NB4 (cell line): Measurements from ENCODE around the gene SLC10A3.

Source experiments
- CTCF ChIP-seq: IDR thresholded peaks from one replicate; pipeline ENCODE4 v1.5.1; 2012; ENCODE audit warnings: low read depth, low read length
- POLR2A ChIP-seq: IDR thresholded peaks from 2 replicates; pipeline ENCODE4 v1.6.1; 2011; ENCODE audit warnings: mild to moderate bottlenecking; ENCODE audit not compliant: insufficient read length; ENCODE audit errors: extremely low read depth
- TF ChIP-seq, protein P1 (sequence below): IDR thresholded peaks from 2 replicates; pipeline ENCODE4 v1.6.1; 2011; ENCODE audit warnings: low read depth, low read length

- TF ChIP-seq, protein P1, sequence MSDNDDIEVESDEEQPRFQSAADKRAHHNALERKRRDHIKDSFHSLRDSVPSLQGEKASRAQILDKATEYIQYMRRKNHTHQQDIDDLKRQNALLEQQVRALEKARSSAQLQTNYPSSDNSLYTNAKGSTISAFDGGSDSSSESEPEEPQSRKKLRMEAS = no peak
- TF ChIP-seq CTCF (no peak), POLR2A (no peak)
Measured at GRCh38 chrX:154535892-154536291, 45.5 kb upstream of the SLC10A3 start.
